Hepatocyte (in vitro differentiated cells): ENCODE data around the gene RENBP.

ENCODE experiments used
- CTCF ChIP-seq: fragments of 200-600 bp; sonication (generic); IDR thresholded peaks from 2 replicates; pipeline ENCODE4 v1.5.1; 2016; ENCODE audit warnings: antibody characterized with exemption, mild to moderate bottlenecking; ENCODE audit not compliant: poor library complexity
- EZH2 ChIP-seq: fragments of 200-600 bp; sonication (generic); IDR thresholded peaks from 2 replicates; pipeline ENCODE4 v1.6.1; 2016; ENCODE audit warnings: antibody characterized with exemption, mild to moderate bottlenecking, borderline replicate concordance

- no peak for TF ChIP-seq CTCF
- no peak for TF ChIP-seq EZH2
Measured at GRCh38 chrX:153928846-153929245, 15.6 kb downstream of the RENBP start.
